HG02798 (cell line): ENCODE measurements around the gene CASQ2.

Experiments
- ATAC-seq: cut with Tn5 transposase; IDR thresholded peaks from one replicate; pipeline ENCODE4 v1.9.1; 2021; ENCODE audit warnings: mild to moderate bottlenecking; ENCODE audit not compliant: unreplicated experiment, poor library complexity

Gene CASQ2

DNA sequence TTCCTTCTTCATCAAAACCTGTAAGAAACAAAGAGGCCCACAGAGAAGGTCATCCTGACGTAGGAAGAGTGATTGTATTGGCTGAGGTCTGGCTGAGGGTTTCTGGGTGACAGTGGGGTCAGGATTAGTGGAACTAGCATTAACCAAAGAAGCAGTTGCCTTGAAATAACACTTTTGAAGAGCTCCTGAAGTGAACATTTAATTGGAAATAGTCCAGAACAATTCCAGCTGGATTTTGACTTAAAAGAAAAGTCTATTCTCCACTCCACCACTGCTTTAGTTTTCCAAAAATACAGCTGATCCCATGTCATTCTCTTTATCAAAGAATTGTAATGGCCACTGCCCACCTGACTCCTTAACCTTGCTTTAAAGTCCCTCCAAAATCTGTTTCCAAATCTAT, 27.7 kb downstream of the CASQ2 start:
- no peak for ATAC-seq

DNA sequence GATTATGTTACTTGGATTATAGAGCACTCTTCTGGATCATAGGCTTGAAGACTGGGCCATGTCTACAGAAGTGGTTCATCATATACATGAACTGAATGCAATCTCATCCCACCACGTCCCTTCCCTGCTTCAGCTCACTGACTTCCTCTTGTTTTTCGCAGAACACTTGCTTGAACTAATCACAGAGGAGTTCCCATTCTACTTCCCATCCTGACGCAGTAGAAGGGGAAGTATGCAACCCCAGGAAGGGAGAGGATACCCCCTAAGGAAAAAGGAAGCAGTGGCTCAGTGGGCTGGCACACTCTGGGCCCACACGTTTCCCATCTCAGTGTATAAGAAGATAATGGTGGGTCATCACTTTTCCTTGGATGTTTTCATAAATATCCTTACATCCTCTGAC, 36.2 kb downstream of the CASQ2 start:
- ATAC-seq, result no peak

GRCh38 chr1:115729756-115730155, 38.8 kb downstream of the CASQ2 start:
- peak; percentile 73 for ATAC-seq

DNA sequence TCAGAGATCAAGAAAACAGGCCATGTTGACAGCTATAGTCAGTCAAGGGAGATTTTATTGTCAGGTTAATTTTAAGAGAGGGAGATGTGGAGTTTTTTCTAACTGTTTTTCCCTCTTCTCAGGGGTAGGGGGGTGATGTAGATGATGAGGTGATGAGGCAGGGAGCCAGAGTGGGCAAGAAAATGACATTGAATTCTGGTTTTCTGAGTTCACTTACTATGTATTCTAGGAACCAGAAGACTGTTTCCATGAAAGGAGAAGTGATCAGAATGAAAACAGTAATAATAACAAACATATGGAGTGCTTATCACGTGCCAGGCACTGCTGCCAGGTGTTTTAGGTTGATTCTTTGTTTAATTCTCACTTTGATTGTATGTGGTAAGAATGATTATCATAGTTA, 40.2 kb downstream of the CASQ2 start:
- ATAC-seq, result no peak

DNA sequence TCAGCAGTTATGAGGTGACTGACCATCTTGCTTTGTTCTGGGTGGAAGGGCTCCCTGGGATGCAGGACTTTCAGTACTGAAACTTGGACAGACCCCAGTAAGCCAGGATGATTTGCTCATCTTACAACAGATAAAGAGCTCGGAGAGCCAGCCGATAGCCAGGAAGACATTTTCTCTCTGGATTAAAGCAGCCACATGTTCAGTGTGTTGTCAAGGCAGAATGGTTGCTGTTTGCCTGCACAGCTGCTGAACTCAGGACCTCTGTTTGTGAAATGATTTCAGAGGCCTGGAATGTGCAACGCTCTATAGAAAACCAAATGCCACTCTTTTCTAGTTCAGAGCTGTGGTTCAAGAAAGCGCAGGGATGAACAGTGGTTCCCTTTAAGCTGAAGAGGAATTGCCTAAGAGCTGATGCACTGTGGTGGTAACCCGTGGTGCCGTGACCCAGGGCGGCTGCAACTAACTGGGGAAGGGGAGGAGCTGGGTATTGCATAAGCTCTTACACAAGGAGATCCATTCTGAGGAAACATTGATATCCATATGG, 40.7 kb downstream of the CASQ2 start:
- no peak for ATAC-seq

DNA sequence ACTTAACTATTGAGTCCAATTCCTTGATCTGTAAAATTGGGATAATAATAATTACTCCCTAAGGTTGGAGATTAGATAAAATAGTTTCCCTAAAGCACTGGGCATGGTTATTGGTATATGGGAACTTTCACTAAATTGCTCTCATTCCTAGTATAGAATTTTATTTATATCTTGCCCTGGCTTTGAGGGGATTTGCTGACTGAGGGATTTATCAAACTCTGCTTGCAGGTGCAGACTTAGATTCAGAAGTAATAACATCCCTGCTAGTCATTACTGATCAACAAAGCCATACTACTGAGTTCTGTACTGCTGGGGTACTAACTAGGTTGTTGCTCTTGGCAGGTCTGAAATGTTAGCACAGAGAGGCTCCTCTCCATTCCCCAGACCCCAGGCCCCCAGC, 41.9 kb downstream of the CASQ2 start:
- no peak for ATAC-seq

DNA sequence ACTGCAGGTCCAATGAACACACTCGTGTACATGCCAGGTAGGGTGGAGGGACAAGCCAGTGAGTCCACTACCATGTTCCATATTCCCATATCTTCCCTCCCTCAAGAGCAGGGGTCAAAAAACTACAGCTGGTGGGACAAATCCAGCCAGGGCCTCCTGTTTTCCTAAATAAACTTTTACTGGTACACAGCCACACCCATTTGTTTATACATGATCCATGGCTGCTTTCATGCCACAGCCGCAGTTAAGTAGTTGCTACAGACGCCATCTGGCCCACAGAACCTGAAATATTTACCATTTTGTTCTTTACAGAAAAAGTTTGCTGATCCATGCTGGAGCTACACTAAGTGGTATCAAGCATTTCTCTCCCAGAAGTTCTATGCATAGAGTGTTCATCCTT, 42.4 kb downstream of the CASQ2 start:
- ATAC-seq, result no peak

DNA sequence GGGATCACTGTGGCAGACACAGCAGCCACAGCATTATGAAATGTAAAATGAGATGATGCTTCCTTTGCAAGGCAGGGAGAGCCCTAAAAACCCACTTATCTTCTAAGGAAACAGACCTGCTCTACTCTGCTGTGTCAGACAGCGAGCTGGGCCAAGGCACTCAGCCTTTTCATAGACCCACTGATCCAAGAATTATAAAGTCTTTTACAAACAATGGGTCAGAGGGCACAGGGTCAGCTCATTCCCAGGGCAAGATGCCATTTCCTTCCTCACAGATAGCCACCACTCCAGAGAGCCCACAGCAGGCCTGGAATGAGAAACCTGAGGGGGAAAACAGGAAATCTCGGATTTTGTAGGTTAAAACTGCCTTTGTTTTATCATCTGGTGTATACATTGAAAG, 42.9 kb downstream of the CASQ2 start:
- ATAC-seq, result no peak

DNA sequence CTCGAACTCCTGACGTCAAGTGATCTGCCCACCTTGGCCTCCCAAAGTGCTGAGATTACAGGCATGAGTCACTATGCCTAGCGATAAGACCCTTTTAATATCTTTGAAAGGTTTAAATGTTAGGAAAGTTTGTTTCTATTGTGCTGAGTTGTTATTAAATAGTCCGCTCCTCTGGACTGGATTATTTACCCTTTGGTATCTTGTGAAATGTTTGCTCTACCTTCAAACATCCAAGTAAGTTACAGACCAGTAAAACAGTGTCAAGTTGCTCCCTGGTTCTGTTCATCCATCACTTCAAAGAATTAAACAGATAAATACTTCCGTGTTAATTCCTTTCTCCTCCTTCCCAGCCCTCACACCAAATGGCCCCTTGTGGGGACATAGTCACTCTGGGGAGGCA, 44.8 kb downstream of the CASQ2 start:
- ATAC-seq, result no peak

- ATAC-seq, result no peak
Measured at GRCh38 chr1:115722221-115722620, 46.3 kb downstream of the CASQ2 start.

GRCh38 chr1:115719285-115719684, 49.2 kb downstream of the CASQ2 start:
- no peak for ATAC-seq

DNA sequence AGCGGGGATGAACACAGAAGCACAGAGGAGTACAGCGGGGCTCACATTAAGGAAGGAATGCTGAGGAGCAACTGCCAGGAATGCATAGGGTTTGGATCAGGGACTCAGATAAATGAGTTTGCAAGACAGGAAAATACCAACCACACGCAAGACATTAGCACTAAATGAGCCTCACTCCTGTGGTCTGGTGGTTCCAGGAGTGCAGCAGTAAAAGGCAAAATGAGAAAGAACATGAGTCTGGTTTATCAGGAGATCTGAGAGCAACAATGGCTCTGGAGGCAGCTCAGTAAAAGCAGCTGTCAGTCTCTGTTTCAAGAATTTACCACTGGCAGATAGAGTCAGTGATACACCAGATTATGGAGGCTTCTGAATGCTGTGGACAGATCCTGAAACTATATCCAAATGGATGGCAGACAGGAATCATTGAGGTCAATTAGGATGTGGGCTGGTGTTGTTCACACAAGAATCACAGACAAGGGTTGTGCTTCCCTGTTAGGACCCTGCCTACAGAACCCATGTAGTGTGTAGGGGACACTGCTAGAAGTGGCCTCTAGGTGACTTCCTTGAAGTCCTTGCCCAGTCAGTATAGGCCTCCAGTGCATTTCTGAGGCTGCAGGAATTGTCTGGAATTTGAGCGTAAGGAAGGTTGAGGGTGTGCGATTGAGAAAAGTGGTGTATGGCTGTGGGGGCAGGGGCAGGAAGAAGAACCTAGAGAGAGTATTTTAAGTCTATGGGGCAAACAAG, 50.3 kb downstream of the CASQ2 start:
- ATAC-seq, result no peak

- no peak for ATAC-seq
Measured at GRCh38 chr1:115717541-115717940, 51.0 kb downstream of the CASQ2 start.

DNA sequence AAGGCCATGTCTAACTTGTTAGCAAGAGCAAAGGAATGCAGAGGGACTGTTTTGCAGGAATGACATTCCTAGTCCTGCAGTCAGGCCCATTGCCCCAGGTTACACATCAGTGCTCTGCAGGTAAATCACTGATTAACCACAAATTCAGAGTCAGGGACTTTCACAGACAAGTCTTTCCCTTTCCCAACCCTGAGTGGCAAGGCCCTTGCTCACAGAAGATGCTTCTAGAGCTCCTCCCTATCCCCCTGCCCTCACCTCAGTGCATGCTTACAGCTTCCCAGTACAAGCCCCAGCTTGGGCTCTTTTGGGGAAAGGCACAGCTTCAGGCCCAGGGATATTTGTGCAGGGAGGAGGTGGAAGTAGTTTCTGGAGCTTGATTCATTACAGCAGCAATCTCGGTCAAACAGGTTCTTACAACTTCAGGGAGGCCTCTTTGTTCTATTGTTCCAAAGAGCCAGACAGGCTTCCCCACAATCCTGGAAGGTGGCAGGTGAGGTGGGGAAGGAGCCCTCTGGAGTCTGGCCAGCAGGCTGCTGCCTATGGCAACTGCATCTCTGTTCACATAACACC, 53.9 kb downstream of the CASQ2 start:
- no peak for ATAC-seq

GRCh38 chr1:115713906-115714305, 54.6 kb downstream of the CASQ2 start:
- no peak for ATAC-seq

- no peak for ATAC-seq
Measured at GRCh38 chr1:115712911-115713609, 55.5 kb downstream of the CASQ2 start.

- no peak for ATAC-seq
Measured at GRCh38 chr1:115710859-115711624, 57.5 kb downstream of the CASQ2 start.

GRCh38 chr1:115706587-115707425, 61.7 kb downstream of the CASQ2 start:
- ATAC-seq, result peak; percentile 71

- ATAC-seq, result no peak
Measured at GRCh38 chr1:115705963-115706362, 62.6 kb downstream of the CASQ2 start.
